Endodermal cell (in vitro differentiated cells): ENCODE data around the gene GPS2. TPM values are rescaled to one million over a fixed set of nuclear protein-coding genes. Genes with fewer than 3 reads are reported as not detected.
A peak's percentile ranks its signal among the peaks of the same experiment; 100 is the strongest.

Experiments used
- DNase-seq: peaks from one replicate; pipeline ENCODE4 v3.0.0-alpha.2; 2017
- H3K27ac ChIP-seq: 2 replicates; pipeline ENCODE4 v1.5.1; 2013; ENCODE audit warnings: mild to moderate bottlenecking, low read depth, low read length, moderate library complexity
- H3K27me3 ChIP-seq: 2 replicates; pipeline ENCODE4 v1.6.1; 2013; ENCODE audit warnings: mild to moderate bottlenecking, low read length, moderate library complexity; ENCODE audit not compliant: insufficient read depth, control insufficient read depth, poor library complexity, severe bottlenecking
- H3K36me3 ChIP-seq: 2 replicates; pipeline ENCODE4 v1.7.0; 2013; ENCODE audit warnings: mild to moderate bottlenecking, low read length, moderate library complexity; ENCODE audit not compliant: control insufficient read depth, insufficient read depth
- H3K4me1 ChIP-seq: one replicate; pipeline ENCODE4 v1.7.0; 2013; ENCODE audit warnings: low read length; ENCODE audit not compliant: control insufficient read depth, insufficient read depth
- H3K4me3 ChIP-seq: 2 replicates; pipeline ENCODE4 v1.5.1; 2013; ENCODE audit warnings: mild to moderate bottlenecking, low read length, moderate library complexity
- H3K9ac ChIP-seq: 2 replicates; pipeline ENCODE4 v1.6.1; 2013; ENCODE audit warnings: mild to moderate bottlenecking, low read length, moderate library complexity; ENCODE audit not compliant: poor library complexity, severe bottlenecking; ENCODE audit errors: extremely low read depth
- H3K9me3 ChIP-seq: 2 replicates; pipeline ENCODE4 v1.6.1; 2013; ENCODE audit warnings: mild to moderate bottlenecking, low read length, moderate library complexity; ENCODE audit not compliant: control insufficient read depth
- H3K27ac Mint-ChIP-seq: 2 replicates; pipeline ENCODE4 v1.8.0; 2020; ENCODE audit warnings: mixed read lengths
- H3K27me3 Mint-ChIP-seq: 2 replicates; pipeline ENCODE4 v1.8.0; 2021; ENCODE audit warnings: mild to moderate bottlenecking, mixed read lengths; ENCODE audit not compliant: insufficient read depth
- H3K36me3 Mint-ChIP-seq: 2 replicates; pipeline ENCODE4 v1.8.0; 2020; ENCODE audit warnings: low read depth, mixed read lengths
- H3K4me1 Mint-ChIP-seq: 2 replicates; pipeline ENCODE4 v1.8.0; 2020; ENCODE audit warnings: mixed read lengths
- H3K4me3 Mint-ChIP-seq: 2 replicates; pipeline ENCODE4 v1.8.0; 2020; ENCODE audit warnings: mild to moderate bottlenecking, moderate library complexity, mixed read lengths
- H3K9me3 Mint-ChIP-seq: 2 replicates; pipeline ENCODE4 v1.8.0; 2020; ENCODE audit warnings: mild to moderate bottlenecking, mixed read lengths
- CTCF ChIP-seq: fragments of 200-600 bp; sonication (generic); conservative IDR thresholded peaks from 2 replicates; pipeline ENCODE4 v1.5.0; 2021; ENCODE audit warnings: antibody characterized with exemption, mild to moderate bottlenecking
- WGBS, 2 experiments: methylation state at CpG; one replicate each; pipeline versions ENCODE4 v1.1.5 to v1.1.7; 2013; ENCODE audit warnings: missing lambda C conversion rate in 2 of 2, mixed read lengths in 1 of 2; ENCODE audit not compliant: insufficient coverage in 1 of 2, insufficient read length in 1 of 2; 5-methylcytosine and 5-hydroxymethylcytosine counted together
- total RNA-seq, 2 donors: library from RNA; stranded (reverse); fragmentation: NEBNext Ultra II Directional in 1 of 2; extraction: Animal tissue kit (Norgen Biotek cat#: 25700) in 1 of 2; gene quantifications; 2 replicates in 1 of 2; 3 replicates in 1 of 2; pipeline ENCODE4 v1.2.1, GENCODE V29; 2021

Gene GPS2
- total RNA-seq, 2 donors from 2014 or later, result 43.6 to 47.2 TPM

- Histone ChIP-seq H3K4me1 (peaks cover 5% of the 10 kb centered on the region), H3K4me3 (no peak overlapping the region)
Measured at GRCh38 chr17:7356072-7356549, 41.0 kb upstream of the GPS2 start.

GRCh38 chr17:7355573-7355972 lies 40.4 kb upstream of the GPS2 start:
- peaks cover 24% of the 10 kb centered on the region for H3K27me3 Mint-ChIP-seq
- H3K9me3 Mint-ChIP-seq, result no peaks in the 10 kb centered on the region
- H3K36me3 Mint-ChIP-seq, result no peaks in the 10 kb centered on the region
- DNase-seq, result no peak
- Histone ChIP-seq H3K9me3 (no peaks in the 10 kb centered on the region), H3K36me3 (no peaks in the 10 kb centered on the region), H3K4me1 (peaks cover 5% of the 10 kb centered on the region), H3K4me3 (no peak overlapping the region), H3K27ac (no peak overlapping the region), H3K9ac (no peak overlapping the region), H3K27me3 (no peaks in the 10 kb centered on the region)
- peaks cover 6% of the 10 kb centered on the region for H3K4me1 Mint-ChIP-seq
- H3K27ac Mint-ChIP-seq, result no peak overlapping the region
- H3K4me3 Mint-ChIP-seq, result no peak overlapping the region
- WGBS, 2 experiments, result 83% methylated on average over 7 of the region's 8 CpGs; no CpG with 5 or more reads in 1 of the 2 experiments
- no peak for TF ChIP-seq CTCF

More at GRCh38 chr17:7356072-7356549, 41.0 kb upstream of the GPS2 start:
- TF ChIP-seq CTCF, result peak; percentile 98
- H3K27me3 Mint-ChIP-seq, result peaks cover 24% of the 10 kb centered on the region
- peaks cover 6% of the 10 kb centered on the region for H3K4me1 Mint-ChIP-seq
- H3K27me3 ChIP-seq, result no peaks in the 10 kb centered on the region
- H3K27ac ChIP-seq, result no peak overlapping the region
- no peaks in the 10 kb centered on the region for H3K9me3 Mint-ChIP-seq
- no peaks in the 10 kb centered on the region for H3K9me3 ChIP-seq
- 12 to 18% methylated on average over 10 to 12 of the region's 12 CpGs for WGBS, 2 experiments
- no peak overlapping the region for H3K4me3 Mint-ChIP-seq
- no peaks in the 10 kb centered on the region for H3K36me3 Mint-ChIP-seq
- H3K27ac Mint-ChIP-seq, result no peak overlapping the region
- no peak overlapping the region for H3K9ac ChIP-seq
- DNase-seq, result peak; percentile 99
- H3K36me3 ChIP-seq, result no peaks in the 10 kb centered on the region

GRCh38 chr17:7355053-7355452 lies 39.9 kb upstream of the GPS2 start, which contains the start of gene TMEM95:
Gene TMEM95 (plus strand): TSS chr17:7355156. CDS start chr17:7355205, 49 bp downstream.
- no peak within 1 kb of the TSS for H3K27ac Mint-ChIP-seq
- H3K36me3 Mint-ChIP-seq, result no peaks in the 10 kb centered on the region
- Histone ChIP-seq H3K9ac (no peak within 1 kb of the TSS), H3K9me3 (no peaks in the 10 kb centered on the region), H3K4me1 (peaks cover 5% of the 10 kb centered on the region), H3K4me3 (no peak within 1 kb of the TSS), H3K27ac (peak within 1 kb of the TSS; percentile 38), H3K36me3 (no peaks in the 10 kb centered on the region), H3K27me3 (no peaks in the 10 kb centered on the region)
- H3K4me3 Mint-ChIP-seq, result no peak within 1 kb of the TSS
- WGBS, 2 experiments, result 70 to 81% methylated on average over 4 to 10 of the region's 10 CpGs
- peaks cover 6% of the 10 kb centered on the region for H3K4me1 Mint-ChIP-seq
- H3K9me3 Mint-ChIP-seq, result no peaks in the 10 kb centered on the region
- no peak for DNase-seq
- TF ChIP-seq CTCF, result no peak
- peaks cover 24% of the 10 kb centered on the region for H3K27me3 Mint-ChIP-seq
